Endothelial cell of umbilical vein (primary cell): ENCODE measurements around the gene PDCD1LG2. TPM values are rescaled to one million over a fixed set of nuclear protein-coding genes. Genes with fewer than 3 reads are reported as not detected.

Source experiments
- BruUV-seq: library from RNA; stranded (reverse); fragments of 400-500 nt; replicated peaks from 2 replicates; lab custom pipeline; 2021; lab: Mats Ljungman, UMichigan
- CTCF ChIA-PET: fragments of 300-600, 350-600 bp; sonication (Branson Sonifier 250); formaldehyde crosslinking; loops from one replicate; lab custom pipeline; 2021; ENCODE audit warnings: antibody characterized with exemption, inconsistent platforms; lab: Charles Lee
- POLR2A ChIA-PET: fragments of 300-600, 350-600 bp; sonication (Branson Sonifier 250); formaldehyde crosslinking; loops from one replicate; lab custom pipeline; 2021; ENCODE audit warnings: antibody characterized with exemption, inconsistent platforms; lab: Charles Lee
- DNase-seq: peaks from one replicate; pipeline ENCODE4 v3.0.0-alpha.2; 2011; ENCODE audit warnings: low read depth, low spot score
- FAIRE-seq: peaks from 2 replicates; lab custom pipeline; 2011; peaks lifted over from hg19 to GRCh38; lab: Jason Lieb, UNC
- H2AFZ ChIP-seq: 2 replicates; pipeline ENCODE4 v1.6.0; 2012; ENCODE audit warnings: low read depth, low read length, control low read depth, inconsistent platforms
- H3K27ac ChIP-seq: 2 replicates; pipeline ENCODE4 v1.5.1; 2011; ENCODE audit warnings: low read depth, mild to moderate bottlenecking, control low read depth, low read length, moderate library complexity; ENCODE audit not compliant: insufficient read depth
- H3K27me3 ChIP-seq, 2 experiments: 2 replicates each; pipeline versions ENCODE4 v1.6.0 to v1.6.1; 2011; ENCODE audit warnings: low read length in 2 of 2, mixed read lengths in 1 of 2; ENCODE audit not compliant: control insufficient read depth in 2 of 2, insufficient read depth in 2 of 2
- H3K36me3 ChIP-seq, 2 experiments: 2 replicates in 1 of 2; 3 replicates in 1 of 2; pipeline ENCODE4 v1.5.1; 2011; ENCODE audit warnings: low read length in 2 of 2, mild to moderate bottlenecking in 1 of 2, moderate library complexity in 1 of 2; ENCODE audit not compliant: control insufficient read depth in 2 of 2, insufficient read depth in 2 of 2; ENCODE audit errors: extremely low read depth in 1 of 2
- H3K4me1 ChIP-seq: 3 replicates; pipeline ENCODE4 v1.5.1; 2011; ENCODE audit warnings: mild to moderate bottlenecking, low read length; ENCODE audit not compliant: control insufficient read depth, insufficient read depth; ENCODE audit errors: extremely low read depth
- H3K4me2 ChIP-seq: 2 replicates; pipeline ENCODE4 v1.6.1; 2011; ENCODE audit warnings: low read length, control low read depth, mixed read lengths; ENCODE audit not compliant: insufficient read depth
- H3K4me3 ChIP-seq, 3 experiments: fragments of 200-600 bp in 1 of 3; sonication (generic), shearing (Covaris generic) in 1 of 3; replicated peaks in 1 of 3; 2 replicates each; pipeline ENCODE4 v1.5.1; 2011 to 2016; ENCODE audit warnings: control low read depth in 3 of 3, low read length in 3 of 3, mild to moderate bottlenecking in 2 of 3, inconsistent platforms in 1 of 3, low read depth in 1 of 3, moderate library complexity in 1 of 3; ENCODE audit not compliant: insufficient read depth in 1 of 3
- H3K79me2 ChIP-seq: 2 replicates; pipeline ENCODE4 v1.6.0; 2012; ENCODE audit warnings: low read length, inconsistent platforms; ENCODE audit not compliant: control insufficient read depth, insufficient read depth
- H3K9ac ChIP-seq: replicated peaks from 2 replicates; pipeline ENCODE3; 2011; ENCODE audit warnings: low read length, control low read depth; ENCODE audit not compliant: insufficient read depth; ENCODE audit errors: extremely low read depth
- H3K9me1 ChIP-seq: replicated peaks from 3 replicates; pipeline ENCODE4 v1.6.0; 2011; ENCODE audit warnings: mild to moderate bottlenecking, low read length; ENCODE audit not compliant: control insufficient read depth, insufficient read depth; ENCODE audit errors: extremely low read depth
- H3K9me3 ChIP-seq: replicated peaks from 2 replicates; pipeline ENCODE4 v1.5.1; 2012; ENCODE audit warnings: low read length, inconsistent platforms; ENCODE audit not compliant: control insufficient read depth, insufficient read depth
- H4K20me1 ChIP-seq: replicated peaks from 2 replicates; pipeline ENCODE3; 2011; ENCODE audit warnings: mild to moderate bottlenecking, low read length; ENCODE audit not compliant: control insufficient read depth, insufficient read depth; ENCODE audit errors: extremely low read depth
- CTCF ChIP-seq, 2 donors: IDR thresholded peaks; 1 replicate in 1 of 2; 2 replicates in 1 of 2; pipeline ENCODE4 v1.5.1; 2011; ENCODE audit warnings: low read length in 2 of 2, mild to moderate bottlenecking in 2 of 2, moderate library complexity in 2 of 2, control low read depth in 1 of 2, inconsistent platforms in 1 of 2, low read depth in 1 of 2; ENCODE audit not compliant: insufficient read depth in 1 of 2; ENCODE audit errors: extremely low read depth in 1 of 2
- EZH2 ChIP-seq: IDR thresholded peaks from 2 replicates; pipeline ENCODE4 v1.6.1; 2012; ENCODE audit warnings: borderline replicate concordance, low read depth, mild to moderate bottlenecking, moderate library complexity, low read length, inconsistent platforms; ENCODE audit not compliant: severe bottlenecking
- FOS ChIP-seq: IDR thresholded peaks from 2 replicates; pipeline ENCODE4 v1.6.1; 2011; ENCODE audit warnings: mild to moderate bottlenecking, low read length, moderate library complexity, borderline replicate concordance; ENCODE audit not compliant: insufficient read depth
- GATA2 ChIP-seq: IDR thresholded peaks from 2 replicates; pipeline ENCODE4 v1.7.0; 2011; ENCODE audit warnings: low read depth, mild to moderate bottlenecking, moderate library complexity, mixed read lengths, low read length; ENCODE audit not compliant: insufficient read length, insufficient read depth
- JUN ChIP-seq: IDR thresholded peaks from 2 replicates; pipeline ENCODE4 v1.6.1; 2011; ENCODE audit warnings: borderline replicate concordance, low read depth; ENCODE audit not compliant: insufficient read length, insufficient read depth
- MAX ChIP-seq: IDR thresholded peaks from 2 replicates; pipeline ENCODE4 v1.6.1; 2011; ENCODE audit not compliant: insufficient read depth, insufficient read length
- MYC ChIP-seq: IDR thresholded peaks from one replicate; pipeline ENCODE4 v1.6.1; 2011; ENCODE audit warnings: mild to moderate bottlenecking, low read depth, low read length
- POLR2A ChIP-seq: IDR thresholded peaks from 2 replicates; pipeline ENCODE4 v1.6.1; 2012; ENCODE audit warnings: low read depth, mild to moderate bottlenecking, control low read depth, low read length
- POLR2AphosphoS5 ChIP-seq: IDR thresholded peaks from 2 replicates; pipeline ENCODE4 v1.6.1; 2012; ENCODE audit warnings: low read depth, mild to moderate bottlenecking, control low read depth, low read length, moderate library complexity; ENCODE audit not compliant: insufficient read depth
- dilution Hi-C: fragments of 300-500 bp; cut with MboI; formaldehyde crosslinking; loops from one replicate; pipeline ENCODE4 v1.15.0; 2019; ENCODE audit warnings: low sequenced_read_pairs; ENCODE audit not compliant: extremely low pct_ligation_motif_present
- intact Hi-C: fragments of 100-400 bp; cut with micrococcal nuclease; formaldehyde crosslinking; loops from one replicate; pipeline ENCODE4 v1.10.0; 2022
- polyA plus RNA-seq, 4 experiments: library from polyadenylated mRNA; depleted of rRNA in 3 of 4; stranded (reverse) in 3 of 4; unstranded in 1 of 4; fragments of >200 nt; gene quantifications; 2 replicates each; pipeline versions ENCODE4 v1.2.1 to v1.2.3, GENCODE V29; 2011 to 2012; ENCODE audit warnings: missing spikeins in 1 of 4
- total RNA-seq: library from RNA; stranded (reverse); gene quantifications from 2 replicates; pipeline ENCODE4 v1.2.3, GENCODE V29; 2021

Gene PDCD1LG2
- total and polyA plus RNA-seq, 2 donors (not counting 3 experiments of a cell fraction or from before 2014, with no cell fraction given): 7.9 to 9.5 TPM

DNA sequence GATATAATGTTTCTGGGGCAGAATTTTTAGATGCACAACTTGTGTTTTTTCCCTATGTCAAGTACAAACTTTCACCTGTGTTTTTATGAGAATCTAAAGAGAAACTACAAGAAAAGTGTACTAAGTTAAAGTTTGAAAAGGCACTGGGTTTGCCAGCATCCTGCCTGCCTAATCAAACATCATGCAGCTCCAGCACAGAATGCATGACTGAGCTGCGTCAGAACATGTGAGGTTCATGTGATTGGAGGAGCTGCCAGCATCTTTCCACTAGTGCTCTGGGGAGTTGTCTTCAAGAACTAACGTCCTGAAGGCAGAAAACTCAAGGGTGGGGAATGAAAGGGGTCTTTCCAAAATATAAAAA lies 72.5 kb downstream of the PDCD1LG2 start:
- H3K4me2 ChIP-seq: no peak overlapping the region
- dilution Hi-C loops: no loop called here

GRCh38 chr9:5586391-5586802 lies 76.1 kb downstream of the PDCD1LG2 start:
- Histone ChIP-seq H3K4me2 (no peak overlapping the region), H3K27me3 (no peaks in the 10 kb centered on the region), H3K36me3 (no peaks in the 10 kb centered on the region), H2AFZ (peak overlapping the region; percentile 79), H3K4me3 (no peak overlapping the region), H3K9me1 (no peaks in the 10 kb centered on the region), H3K9ac (no peak overlapping the region), H3K27ac (peak overlapping the region; percentile 55), H4K20me1 (no peaks in the 10 kb centered on the region), H3K9me3 (no peaks in the 10 kb centered on the region), H3K4me1 (peaks cover 32% of the 10 kb centered on the region), H3K79me2 (no peaks in the 10 kb centered on the region)
- ChIA-PET POLR2A (interaction anchor here (0.9 kb wide), 1 partner anchor 134 kb away, joined by 6 read pairs; no protein-coding TSS in a partner anchor), CTCF (interaction anchor here (0.7 to 5.5 kb wide), 5 partner anchors 75 to 401 kb away, joined by 3 to 53 read pairs (median 9); partner anchors contain the start of genes CD274 and INSL6)
- no TSS peak for BruUV-seq
- intact Hi-C loops (loop anchor here (2.0 kb wide), 1 partner anchor 76 kb away; the partner anchor contains the start of gene PDCD1LG2), dilution Hi-C loops (no loop called here)
- TF ChIP-seq JUN (no peak), MYC (no peak), CTCF (IDR thresholded peaks at IDR 0.05; ENCODE audit: extremely low read depth in 1 of 2, insufficient read depth in 1 of 2, low read depth in 1 of 2, low read length in 2 of 2) (no peak), POLR2A (no peak), GATA2 (no peak), MAX (no peak), POLR2AphosphoS5 (no peak), EZH2 (no peak), FOS (no peak)
- FAIRE-seq (no peak), DNase-seq (no peak)

More for the DNA sequence above, 72.5 kb downstream of the PDCD1LG2 start:
- DNase-seq (no peak), FAIRE-seq (peak; percentile 73)
- H3K79me2 ChIP-seq: no peaks in the 10 kb centered on the region
- H3K9me3 ChIP-seq: no peaks in the 10 kb centered on the region
- H4K20me1 ChIP-seq: no peaks in the 10 kb centered on the region
- no peak overlapping the region for H3K9ac ChIP-seq
- H3K36me3 ChIP-seq: no peaks in the 10 kb centered on the region
- no peak overlapping the region for H3K4me3 ChIP-seq
- no peaks in the 10 kb centered on the region for H3K9me1 ChIP-seq
- H2AFZ ChIP-seq: peak overlapping the region; percentile 25
- H3K27ac ChIP-seq: peak overlapping the region; percentile 10
- BruUV-seq: no TSS peak
- POLR2A ChIA-PET: interaction anchor here (1.3 to 1.4 kb wide), 2 partner anchors 71 to 73 kb away, joined by 3 to 6 read pairs; partner anchors contain the start of gene PDCD1LG2
- TF ChIP-seq EZH2: no peak
- TF ChIP-seq MAX: peak; percentile 17
- H3K27me3 ChIP-seq: no peaks in the 10 kb centered on the region
- CTCF ChIA-PET: interaction anchor here (0.7 to 2.8 kb wide), 14 partner anchors 9 to 396 kb away, joined by 3 to 13 read pairs (median 4); partner anchors contain the start of genes CD274 and PDCD1LG2
- H3K4me1 ChIP-seq: peaks cover 36% of the 10 kb centered on the region
- intact Hi-C loops: no loop called here
